Measurements from ENCODE around the gene MGRN1.

Gene MGRN1

GRCh38 chr16:4690946-4691665 lies 66.5 kb downstream of the MGRN1 start:
- TF ChIP-seq, protein P1, sequence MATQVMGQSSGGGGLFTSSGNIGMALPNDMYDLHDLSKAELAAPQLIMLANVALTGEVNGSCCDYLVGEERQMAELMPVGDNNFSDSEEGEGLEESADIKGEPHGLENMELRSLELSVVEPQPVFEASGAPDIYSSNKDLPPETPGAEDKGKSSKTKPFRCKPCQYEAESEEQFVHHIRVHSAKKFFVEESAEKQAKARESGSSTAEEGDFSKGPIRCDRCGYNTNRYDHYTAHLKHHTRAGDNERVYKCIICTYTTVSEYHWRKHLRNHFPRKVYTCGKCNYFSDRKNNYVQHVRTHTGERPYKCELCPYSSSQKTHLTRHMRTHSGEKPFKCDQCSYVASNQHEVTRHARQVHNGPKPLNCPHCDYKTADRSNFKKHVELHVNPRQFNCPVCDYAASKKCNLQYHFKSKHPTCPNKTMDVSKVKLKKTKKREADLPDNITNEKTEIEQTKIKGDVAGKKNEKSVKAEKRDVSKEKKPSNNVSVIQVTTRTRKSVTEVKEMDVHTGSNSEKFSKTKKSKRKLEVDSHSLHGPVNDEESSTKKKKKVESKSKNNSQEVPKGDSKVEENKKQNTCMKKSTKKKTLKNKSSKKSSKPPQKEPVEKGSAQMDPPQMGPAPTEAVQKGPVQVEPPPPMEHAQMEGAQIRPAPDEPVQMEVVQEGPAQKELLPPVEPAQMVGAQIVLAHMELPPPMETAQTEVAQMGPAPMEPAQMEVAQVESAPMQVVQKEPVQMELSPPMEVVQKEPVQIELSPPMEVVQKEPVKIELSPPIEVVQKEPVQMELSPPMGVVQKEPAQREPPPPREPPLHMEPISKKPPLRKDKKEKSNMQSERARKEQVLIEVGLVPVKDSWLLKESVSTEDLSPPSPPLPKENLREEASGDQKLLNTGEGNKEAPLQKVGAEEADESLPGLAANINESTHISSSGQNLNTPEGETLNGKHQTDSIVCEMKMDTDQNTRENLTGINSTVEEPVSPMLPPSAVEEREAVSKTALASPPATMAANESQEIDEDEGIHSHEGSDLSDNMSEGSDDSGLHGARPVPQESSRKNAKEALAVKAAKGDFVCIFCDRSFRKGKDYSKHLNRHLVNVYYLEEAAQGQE (IDR thresholded peaks at IDR 0.05; ENCODE audit: insufficient read depth in 1 of 2, low read depth in 2 of 2, low read length in 2 of 2) = no peak
- TF ChIP-seq SIN3A (IDR thresholded peaks at IDR 0.05; ENCODE audit: borderline replicate concordance, insufficient read depth, low read length) (no peak), POLR2AphosphoS5 (IDR thresholded peaks at IDR 0.05; ENCODE audit: low read depth, low read length) (0 out of 2 replicates have a peak, but pooled peaks have one; percentile 14), TAF1 (IDR thresholded peaks at IDR 0.05; ENCODE audit: borderline replicate concordance, insufficient read depth, low read length) (no peak)

- no peak for TF ChIP-seq POLR2AphosphoS5 (IDR thresholded peaks at IDR 0.05; ENCODE audit: low read depth, low read length)
- no peak for TF ChIP-seq SIN3A (IDR thresholded peaks at IDR 0.05; ENCODE audit: borderline replicate concordance, insufficient read depth, low read length)
Observed at GRCh38 chr16:4691666-4692412, 67.2 kb downstream of the MGRN1 start.

- TF ChIP-seq SIN3A (IDR thresholded peaks at IDR 0.05; ENCODE audit: borderline replicate concordance, insufficient read depth, low read length) = no peak
- TF ChIP-seq, protein P1 (IDR thresholded peaks at IDR 0.05; ENCODE audit: insufficient read depth in 1 of 2, low read depth in 2 of 2, low read length in 2 of 2) = no peak
- TF ChIP-seq TAF1 (IDR thresholded peaks at IDR 0.05; ENCODE audit: borderline replicate concordance, insufficient read depth, low read length) = no peak
- TF ChIP-seq POLR2AphosphoS5 (IDR thresholded peaks at IDR 0.05; ENCODE audit: low read depth, low read length) = no peak; the same call in 1 of the 2 replicates
- TF ChIP-seq FOXP2 (optimal IDR thresholded peaks at IDR 0.05; ENCODE audit: borderline replicate concordance, extremely low read depth, extremely low read length, insufficient read depth) = no peak
Observed at GRCh38 chr16:4692460-4693295, 68.1 kb downstream of the MGRN1 start.

DNA sequence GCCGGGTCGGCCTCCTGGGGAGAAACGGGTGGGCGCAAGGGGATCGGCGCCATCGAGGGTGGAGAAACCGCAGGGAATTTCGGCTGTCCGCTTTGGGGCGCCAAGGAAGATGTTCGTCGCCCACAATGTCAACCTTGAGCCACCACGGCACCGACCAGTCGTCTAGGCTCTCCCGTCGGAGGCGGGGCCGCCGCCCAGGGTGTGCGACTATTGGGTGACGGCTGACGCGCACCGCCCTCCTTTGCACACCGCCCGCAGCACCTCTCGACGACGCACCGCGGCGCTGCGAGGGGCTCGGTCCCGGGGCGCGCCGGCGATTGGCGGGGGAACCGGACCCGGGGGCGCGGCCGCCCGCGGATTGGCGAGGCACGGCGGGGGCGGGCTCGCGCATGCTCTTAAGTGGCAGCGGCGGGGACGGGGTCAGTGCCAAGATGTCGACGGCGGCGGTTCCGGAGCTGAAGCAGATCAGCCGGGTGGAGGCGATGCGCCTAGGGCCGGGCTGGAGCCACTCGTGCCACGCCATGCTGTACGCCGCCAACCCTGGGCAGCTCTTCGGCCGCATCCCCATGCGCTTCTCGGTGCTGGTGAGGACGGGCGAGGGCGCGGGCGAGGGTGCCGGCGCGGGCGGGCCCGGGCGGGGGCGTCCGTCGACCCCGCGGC lies 68.8 kb downstream of the MGRN1 start, which contains the start of gene NUDT16L1:
TSS of gene NUDT16L1 (plus strand) at position 267 of the 660 bp plus-strand sequence. CDS start at position 432, 165 bp downstream.
- TF ChIP-seq FOXP2 (optimal IDR thresholded peaks at IDR 0.05; ENCODE audit: borderline replicate concordance, extremely low read depth, extremely low read length, insufficient read depth) (no peak), POLR2AphosphoS5 (IDR thresholded peaks at IDR 0.05; ENCODE audit: low read depth, low read length) (peak; percentile 40; the same call in 1 of the 2 replicates)

- TF ChIP-seq POLR2AphosphoS5 (IDR thresholded peaks at IDR 0.05; ENCODE audit: low read depth, low read length) (no peak), TAF1 (IDR thresholded peaks at IDR 0.05; ENCODE audit: borderline replicate concordance, insufficient read depth, low read length) (no peak), SIN3A (IDR thresholded peaks at IDR 0.05; ENCODE audit: borderline replicate concordance, insufficient read depth, low read length) (no peak), FOXP2 (optimal IDR thresholded peaks at IDR 0.05; ENCODE audit: borderline replicate concordance, extremely low read depth, extremely low read length, insufficient read depth) (no peak)
- TF ChIP-seq, protein P1 (IDR thresholded peaks at IDR 0.05; ENCODE audit: insufficient read depth in 1 of 2, low read depth in 2 of 2, low read length in 2 of 2) = no peak
Observed at GRCh38 chr16:4693956-4694641, 69.5 kb downstream of the MGRN1 start.
